HepG2 (cell line): ENCODE results near the gene LPIN3. TPM values are rescaled to one million over a fixed set of nuclear protein-coding genes. Genes with fewer than 3 reads are reported as not detected.

ENCODE experiments used
- ATAC-seq: fragments of 200-7000 bp; cut with Tn5 transposase; 3 replicates; pipeline ENCODE4 v1.9.1; 2020; ENCODE audit warnings: mild to moderate bottlenecking, moderate library complexity
- BruUV-seq: library from RNA; stranded (reverse); fragments of 400-500 nt; replicated peaks from 2 replicates; lab custom pipeline; 2021; lab: Mats Ljungman, UMichigan
- CTCF ChIA-PET: fragments of 300-600 bp; formaldehyde crosslinking; extraction: SDS; loops from one replicate; lab custom pipeline; 2021; ENCODE audit warnings: low total read pairs, inconsistent platforms, low intra/inter-chr PET ratio; lab: Yijun Ruan, JAX
- POLR2A ChIA-PET: fragments of 350-600 bp; sonication (Branson Sonifier 250); formaldehyde crosslinking; loops from one replicate; lab custom pipeline; 2020; ENCODE audit warnings: antibody characterized with exemption, inconsistent platforms; lab: Yijun Ruan, JAX
- DNase-seq: peaks from one replicate; pipeline ENCODE4 v3.0.0-alpha.2; 2015; ENCODE audit warnings: low spot score
- FAIRE-seq: peaks from 3 replicates; lab custom pipeline; 2011; peaks lifted over from hg19 to GRCh38; lab: Jason Lieb, UNC
- H2AFZ ChIP-seq: one replicate; pipeline ENCODE4 v1.6.1; 2011; ENCODE audit warnings: low read length, inconsistent platforms
- H3K27ac ChIP-seq: fragments of 300-600 bp; 3 replicates; pipeline ENCODE4 v1.8.0; 2011; ENCODE audit warnings: mixed run types, mild to moderate bottlenecking, mixed read lengths, low read length, inconsistent platforms; ENCODE audit not compliant: insufficient read depth; ENCODE audit errors: extremely low read length
- H3K27me3 ChIP-seq, 2 experiments: fragments of 200-600 bp in 1 of 2; 2 replicates in 1 of 2; 3 replicates in 1 of 2; pipeline versions ENCODE4 v1.6.0 to v1.8.0; 2011; ENCODE audit warnings: low read length in 2 of 2, mild to moderate bottlenecking in 2 of 2, moderate library complexity in 2 of 2, inconsistent platforms in 1 of 2; ENCODE audit not compliant: insufficient read depth in 2 of 2, control insufficient read depth in 1 of 2
- H3K36me3 ChIP-seq, 2 experiments: fragments of 200-600 bp in 1 of 2; replicated peaks in 1 of 2; 2 replicates in 1 of 2; 3 replicates in 1 of 2; pipeline versions ENCODE4 v1.5.1 to v1.8.0; 2011; ENCODE audit warnings: low read length in 2 of 2, inconsistent platforms in 1 of 2; ENCODE audit not compliant: insufficient read depth in 2 of 2, control insufficient read depth in 1 of 2
- H3K4me1 ChIP-seq: 2 replicates; pipeline ENCODE4 v1.5.1; 2012; ENCODE audit warnings: low read length, inconsistent platforms; ENCODE audit not compliant: insufficient read depth
- H3K4me2 ChIP-seq: 2 replicates; pipeline ENCODE4 v1.6.0; 2011; ENCODE audit warnings: low read depth, low read length, inconsistent platforms
- H3K4me3 ChIP-seq, 3 experiments: fragments of 200-600 bp in 1 of 3; sonication (generic), shearing (Covaris generic) in 1 of 3; replicated peaks in 1 of 3; 2 replicates each; pipeline ENCODE4 v1.5.1; 2011 to 2016; ENCODE audit warnings: low read length in 3 of 3, inconsistent platforms in 2 of 3, low read depth in 2 of 3, mild to moderate bottlenecking in 2 of 3, control low read depth in 1 of 3, mixed read lengths in 1 of 3; ENCODE audit not compliant: insufficient read depth in 1 of 3
- H3K79me2 ChIP-seq: one replicate; pipeline ENCODE4 v1.6.1; 2011; ENCODE audit warnings: low read length, inconsistent platforms; ENCODE audit not compliant: insufficient read depth
- H3K9ac ChIP-seq: 2 replicates; pipeline ENCODE4 v1.6.0; 2011; ENCODE audit warnings: mild to moderate bottlenecking, low read depth, low read length, inconsistent platforms; ENCODE audit not compliant: insufficient read depth
- H3K9me3 ChIP-seq: 2 replicates; pipeline ENCODE4 v1.5.1; 2012; ENCODE audit warnings: mild to moderate bottlenecking, low read length
- H4K20me1 ChIP-seq: 2 replicates; pipeline ENCODE4 v1.6.0; 2011; ENCODE audit warnings: inconsistent platforms, mild to moderate bottlenecking, low read length, moderate library complexity; ENCODE audit not compliant: insufficient read depth
- ATAD3A ChIP-seq: sonication (generic); formaldehyde crosslinking; IDR thresholded peaks from 2 replicates; pipeline ENCODE4 v1.4.0; 2020; ENCODE audit warnings: missing genetic modification reagents
- BRD4 ChIP-seq: sonication (generic); formaldehyde crosslinking; IDR thresholded peaks from 2 replicates; pipeline ENCODE4 v1.4.0; 2020; ENCODE audit warnings: missing genetic modification reagents
- E2F1 ChIP-seq: sonication (generic); formaldehyde crosslinking; IDR thresholded peaks from 2 replicates; pipeline ENCODE4 v1.5.0; 2020; ENCODE audit warnings: missing genetic modification reagents
- HOXA7 ChIP-seq: sonication (generic); formaldehyde crosslinking; IDR thresholded peaks from 2 replicates; pipeline ENCODE4 v1.8.1; 2022; ENCODE audit warnings: mild to moderate bottlenecking, missing genetic modification reagents, moderate library complexity
- MXI1 ChIP-seq: IDR thresholded peaks from 3 replicates; pipeline ENCODE4 v1.6.1; 2012; ENCODE audit warnings: low read depth, low read length, inconsistent platforms, borderline replicate concordance
- SAFB2 ChIP-seq: sonication (generic); formaldehyde crosslinking; IDR thresholded peaks from 2 replicates; pipeline ENCODE4 v1.5.1; 2020; ENCODE audit warnings: missing genetic modification reagents, low read depth, mild to moderate bottlenecking, borderline replicate concordance
- SOX5 ChIP-seq: IDR thresholded peaks from 2 replicates; pipeline ENCODE4 v1.6.1; 2016; ENCODE audit warnings: borderline replicate concordance
- TAF1 ChIP-seq: sonication (generic); formaldehyde crosslinking; IDR thresholded peaks from 2 replicates; pipeline ENCODE4 v1.4.0; 2020; ENCODE audit warnings: missing genetic modification reagents
- ZFX ChIP-seq: sonication (generic); formaldehyde crosslinking; IDR thresholded peaks from 2 replicates; pipeline ENCODE4 v1.4.0; 2020; ENCODE audit warnings: mild to moderate bottlenecking, low read depth, missing genetic modification reagents, moderate library complexity
- ZNF781 ChIP-seq: sonication (generic); formaldehyde crosslinking; IDR thresholded peaks from 2 replicates; pipeline ENCODE4 v1.5.1; 2020; ENCODE audit warnings: borderline replicate concordance, mild to moderate bottlenecking, missing genetic modification reagents; ENCODE audit errors: not compliant biosample characterization
- ZNF782 ChIP-seq: sonication (generic); formaldehyde crosslinking; IDR thresholded peaks from 2 replicates; pipeline ENCODE4 v1.4.0; 2020; ENCODE audit warnings: missing genetic modification reagents, mild to moderate bottlenecking, borderline replicate concordance
- ZNF878 ChIP-seq: sonication (generic); formaldehyde crosslinking; IDR thresholded peaks from 2 replicates; pipeline ENCODE4 v1.8.1; 2023; ENCODE audit warnings: mild to moderate bottlenecking, missing genetic modification reagents, moderate library complexity
- WGBS: methylation state at CpG from one replicate; pipeline ENCODE4 v1.1.6; 2017; ENCODE audit warnings: low lambda C conversion rate; 5-methylcytosine and 5-hydroxymethylcytosine counted together
- in situ Hi-C: cut with HindIII; loops from 2 replicates; pipeline ENCODE4 v1.10.0; 2017; ENCODE audit warnings: low pct_unique_long_range_greater_than_20kb; ENCODE audit not compliant: extremely low pct_ligation_motif_present
- intact Hi-C: fragments of 100-400 bp; cut with micrococcal nuclease; formaldehyde crosslinking; loops from one replicate; pipeline ENCODE4 v1.10.0; 2022; ENCODE audit not compliant: unreplicated experiment
- polyA plus RNA-seq, 8 experiments: library from polyadenylated mRNA; depleted of rRNA in 3 of 8; stranded (reverse) in 7 of 8; unstranded in 1 of 8; fragments of >200 nt; fragmentation: Illumina TruSeq in 4 of 8; extraction: Trizol in 4 of 8; gene quantifications; 2 replicates each; pipeline versions ENCODE4 v1.2.1 to v1.2.3, GENCODE V29; 2011 to 2016; ENCODE audit warnings: low read depth in 4 of 8, missing spikeins in 1 of 8, mixed read lengths in 1 of 8; ENCODE audit not compliant: insufficient read depth in 1 of 8
- total RNA-seq, 5 experiments: library from RNA; depleted of rRNA; stranded (reverse); fragments of >200 nt; fragmentation: Illumina TruSeq; extraction: Trizol; gene quantifications; 2 replicates each; pipeline ENCODE4 v1.2.3, GENCODE V29; 2016; ENCODE audit warnings: low read depth in 1 of 5
- TF ChIP-seq, protein P1 (sequence below): sonication (generic); formaldehyde crosslinking; IDR thresholded peaks from 2 replicates; pipeline ENCODE4 v1.4.0; 2020; ENCODE audit warnings: missing genetic modification reagents
- TF ChIP-seq, protein P2 (sequence below): sonication (generic); formaldehyde crosslinking; IDR thresholded peaks from 2 replicates; pipeline ENCODE4 v1.4.0; 2020; ENCODE audit warnings: mild to moderate bottlenecking, low read depth, missing genetic modification reagents

Gene LPIN3
- total and polyA plus RNA-seq, 2 of the 13 experiments (the other 11 are each of a cell fraction or from before 2014, with no cell fraction given): 14.2 to 28.6 TPM

DNA sequence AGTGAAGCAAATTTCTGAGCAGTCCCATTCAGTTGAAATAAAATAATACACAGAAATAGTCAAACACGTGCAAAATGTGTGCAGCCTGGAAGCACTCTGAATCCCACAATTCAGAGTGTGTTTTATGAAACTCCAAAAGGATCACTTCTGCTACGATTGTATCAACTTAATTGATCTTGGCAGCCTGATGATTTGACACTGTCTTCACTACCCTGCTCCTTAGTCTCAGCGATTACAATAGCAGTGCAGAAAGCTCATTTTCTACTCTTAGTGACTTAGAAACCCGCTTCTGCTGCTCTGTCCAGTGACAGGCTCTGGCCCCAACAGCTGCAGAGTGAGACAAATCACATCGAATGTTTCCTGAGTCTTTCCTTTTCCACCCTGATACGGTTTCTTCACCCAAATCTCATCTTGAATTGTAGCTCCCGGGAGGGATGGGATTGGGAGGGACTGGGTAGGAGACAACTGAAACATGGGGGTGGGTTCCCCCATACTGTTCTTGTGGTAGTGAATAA, 42.2 kb downstream of the LPIN3 start:
- no peak for FAIRE-seq
- H3K9ac ChIP-seq: no peak overlapping the region
- no peaks in the 10 kb centered on the region for H3K9me3 ChIP-seq
- H3K27ac ChIP-seq: no peak overlapping the region
- ATAC-seq: no peak
- H3K4me2 ChIP-seq: no peak overlapping the region
- H3K4me3 ChIP-seq: no peak overlapping the region
- no peak for DNase-seq
- POLR2A ChIA-PET: no interaction called here
- WGBS: 29% methylated on average over 7 of the region's 7 CpGs
- CTCF ChIA-PET: no interaction called here
- H3K4me1 ChIP-seq: peaks cover 6% of the 10 kb centered on the region; the same call in 1 of the 2 replicates
- in situ Hi-C loops (no loop called here), intact Hi-C loops (no loop called here)
- BruUV-seq: no TSS peak
- no peak overlapping the region for H2AFZ ChIP-seq
- TF ChIP-seq, protein P1, sequence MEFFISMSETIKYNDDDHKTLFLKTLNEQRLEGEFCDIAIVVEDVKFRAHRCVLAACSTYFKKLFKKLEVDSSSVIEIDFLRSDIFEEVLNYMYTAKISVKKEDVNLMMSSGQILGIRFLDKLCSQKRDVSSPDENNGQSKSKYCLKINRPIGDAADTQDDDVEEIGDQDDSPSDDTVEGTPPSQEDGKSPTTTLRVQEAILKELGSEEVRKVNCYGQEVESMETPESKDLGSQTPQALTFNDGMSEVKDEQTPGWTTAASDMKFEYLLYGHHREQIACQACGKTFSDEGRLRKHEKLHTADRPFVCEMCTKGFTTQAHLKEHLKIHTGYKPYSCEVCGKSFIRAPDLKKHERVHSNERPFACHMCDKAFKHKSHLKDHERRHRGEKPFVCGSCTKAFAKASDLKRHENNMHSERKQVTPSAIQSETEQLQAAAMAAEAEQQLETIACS (CRISPR knock-in tag): no peak
- TF ChIP-seq ZFX (CRISPR knock-in tag): no peak
- TF ChIP-seq, protein P2, sequence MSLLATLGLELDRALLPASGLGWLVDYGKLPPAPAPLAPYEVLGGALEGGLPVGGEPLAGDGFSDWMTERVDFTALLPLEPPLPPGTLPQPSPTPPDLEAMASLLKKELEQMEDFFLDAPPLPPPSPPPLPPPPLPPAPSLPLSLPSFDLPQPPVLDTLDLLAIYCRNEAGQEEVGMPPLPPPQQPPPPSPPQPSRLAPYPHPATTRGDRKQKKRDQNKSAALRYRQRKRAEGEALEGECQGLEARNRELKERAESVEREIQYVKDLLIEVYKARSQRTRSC (CRISPR knock-in tag): no peak
- no peak for TF ChIP-seq MXI1
- no peak for TF ChIP-seq BRD4
- no peak for TF ChIP-seq ZNF878 (CRISPR knock-in tag)
- TF ChIP-seq ATAD3A (CRISPR knock-in tag): no peak
- TF ChIP-seq ZNF782: no peak
- TF ChIP-seq SAFB2: no peak
- no peak for TF ChIP-seq HOXA7 (CRISPR knock-in tag)
- no peak for TF ChIP-seq TAF1 (CRISPR knock-in tag)
- TF ChIP-seq E2F1 (CRISPR knock-in tag): no peak
- no peak for TF ChIP-seq SOX5 (CRISPR knock-in tag)
- no peak for TF ChIP-seq ZNF781
- no peaks in the 10 kb centered on the region for H3K79me2 ChIP-seq
- H4K20me1 ChIP-seq: no peaks in the 10 kb centered on the region
- no peaks in the 10 kb centered on the region for H3K36me3 ChIP-seq
- peaks cover 0 to 36% of the 10 kb centered on the region in 2 experiments; a peak in 2 of 5 replicates for H3K27me3 ChIP-seq
